SIG-M5 treated with dmso at 0.1 percent for 504 hours (cell line): Measurements from ENCODE around the gene SCN11A.

Experiments used
- DNase-seq: peaks from one replicate; lab custom pipeline; 2025; ENCODE audit not compliant: unreplicated experiment; lab: John Stamatoyannopoulos, UW

Gene SCN11A

DNA sequence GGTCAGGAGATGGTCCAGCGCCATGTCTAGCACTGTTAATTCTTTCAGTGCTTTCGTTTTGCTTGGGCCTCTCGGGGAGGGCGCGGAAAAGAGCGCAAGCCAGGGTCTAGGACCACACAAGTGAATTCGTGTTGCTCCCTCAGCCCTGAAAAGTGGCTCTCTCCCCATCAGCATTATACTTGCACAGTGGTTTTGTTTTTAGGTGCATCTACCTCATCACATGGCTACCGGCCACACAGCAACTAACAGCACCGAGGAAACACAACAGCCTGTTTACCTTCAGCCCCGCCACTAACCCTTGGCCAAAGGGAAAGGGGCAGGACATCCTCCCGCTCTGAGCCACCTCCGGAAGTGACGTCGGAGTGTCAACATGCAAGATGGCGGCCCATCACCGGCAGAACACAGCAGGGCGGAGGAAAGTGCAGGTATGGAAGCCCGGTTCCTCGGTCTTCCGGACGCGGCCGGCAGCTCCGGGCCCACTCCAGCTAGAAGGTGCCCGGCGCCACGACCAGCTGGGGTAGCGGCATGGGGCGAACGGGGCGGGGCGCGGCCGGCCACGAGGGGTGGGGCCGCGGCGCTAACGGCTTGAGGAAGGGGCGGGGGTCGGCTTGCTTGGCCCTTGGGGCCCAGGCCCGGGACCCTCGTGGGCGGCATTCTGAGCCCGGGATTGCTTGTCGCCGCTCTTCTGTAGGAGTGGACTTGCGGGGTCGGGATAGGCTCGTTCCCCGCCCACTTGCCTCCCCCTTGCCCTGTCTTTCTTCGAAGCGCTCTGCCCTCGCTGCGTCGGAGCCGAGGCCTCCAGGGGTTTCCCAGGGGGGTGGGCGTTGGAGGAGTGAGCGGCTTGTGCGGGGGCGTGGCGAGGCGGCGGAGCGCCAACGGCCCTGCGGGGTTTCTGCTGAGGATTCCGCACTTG lies at the start of gene SCN11A, which contains the start of gene WDR48:
TSS of gene SCN11A (minus strand) at position 296 of the 913 bp plus-strand sequence. CDS start 101,582 bp downstream, outside the sequence.
TSS of gene WDR48 (plus strand) at position 368 of the 913 bp plus-strand sequence. CDS start at position 378, 10 bp downstream.
- peak; percentile 88 for DNase-seq

DNA sequence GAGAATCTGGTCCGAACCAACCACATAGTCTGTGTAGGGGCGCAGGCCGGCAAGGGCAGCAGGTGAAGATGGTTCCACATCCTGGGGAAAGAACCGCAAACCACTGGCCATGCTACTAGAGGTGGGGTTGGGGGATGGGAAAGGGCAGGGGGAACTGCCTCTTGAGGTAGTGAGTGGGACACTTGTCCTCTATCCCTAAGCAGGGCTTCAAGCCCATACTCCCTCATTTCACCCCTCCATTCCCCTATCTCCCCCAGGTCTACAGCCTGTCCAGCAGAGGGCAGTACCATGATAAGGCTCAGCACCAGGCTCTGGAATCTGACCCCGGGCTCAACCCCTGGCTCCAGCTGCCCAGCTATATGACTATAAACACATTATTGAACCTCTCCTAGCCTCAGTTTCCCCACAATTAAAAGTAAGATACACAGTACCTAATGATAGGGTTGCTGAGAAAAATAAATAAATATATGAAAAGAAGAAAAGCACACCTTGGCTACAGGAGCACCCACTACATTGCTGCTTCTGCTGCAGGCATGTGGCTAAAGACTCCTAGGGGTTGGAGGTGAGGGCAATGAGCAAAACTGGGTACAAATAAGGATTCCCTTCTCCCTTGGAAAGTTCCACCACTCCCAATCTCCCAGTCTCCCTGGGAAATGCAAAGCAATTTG lies 49.4 kb upstream of the SCN11A start:
- DNase-seq, result peak; percentile 50

DNA sequence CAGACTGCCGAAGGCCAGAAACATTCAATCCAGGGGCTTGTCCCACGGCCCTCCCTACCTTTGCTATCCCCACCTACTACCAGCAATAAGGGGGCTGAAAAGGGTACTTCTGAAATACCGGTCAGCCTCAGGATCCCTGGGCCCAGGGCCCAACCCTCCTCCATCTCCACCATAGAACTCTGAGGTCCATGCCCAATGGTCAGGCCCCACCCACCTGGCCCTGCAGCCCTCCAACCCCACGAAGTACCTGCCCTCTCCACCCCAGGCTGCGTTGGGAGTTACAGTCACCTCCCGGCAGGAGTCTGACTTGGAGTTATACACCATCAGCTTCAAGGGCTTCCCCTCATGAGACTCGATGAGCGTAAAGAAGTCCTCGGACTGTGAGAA lies 48.7 kb upstream of the SCN11A start:
- DNase-seq, result no peak

DNA sequence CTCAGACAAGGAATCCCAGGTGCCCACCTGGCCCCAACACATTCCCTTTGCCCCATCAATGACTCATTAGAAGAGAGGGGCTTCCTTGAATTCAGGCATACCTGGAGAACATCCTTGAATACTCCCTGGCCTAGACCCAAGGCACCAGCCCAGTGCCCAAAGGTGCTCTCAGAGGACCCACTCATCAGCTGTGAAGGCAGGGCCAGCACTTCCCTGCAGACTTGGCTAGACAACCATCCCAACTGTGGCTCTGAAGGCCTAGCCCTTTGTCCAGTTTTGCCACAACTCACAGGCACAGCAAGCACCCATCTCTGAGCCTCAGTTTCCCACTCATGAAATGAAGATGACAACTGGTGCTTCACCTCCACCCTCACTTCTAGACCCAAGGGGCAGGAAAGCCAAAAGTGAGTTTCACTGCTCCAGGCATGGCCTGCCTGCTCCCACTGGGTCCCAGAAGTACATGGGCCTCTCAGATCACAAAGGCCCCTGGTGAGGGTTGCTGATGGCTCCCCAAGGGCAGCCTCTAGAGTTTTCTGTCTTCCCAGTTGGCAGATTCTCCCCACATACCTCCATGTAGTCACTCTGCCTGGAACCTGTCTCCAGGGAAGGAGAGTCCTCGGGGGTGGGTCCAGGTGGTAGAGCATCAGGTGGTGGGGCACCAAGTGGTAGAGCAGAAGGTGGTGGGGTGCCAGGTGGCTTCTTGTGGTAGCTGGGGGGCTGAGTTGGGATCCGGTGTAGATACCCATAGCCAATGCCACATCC lies 48.2 kb upstream of the SCN11A start:
- DNase-seq, result no peak

DNA sequence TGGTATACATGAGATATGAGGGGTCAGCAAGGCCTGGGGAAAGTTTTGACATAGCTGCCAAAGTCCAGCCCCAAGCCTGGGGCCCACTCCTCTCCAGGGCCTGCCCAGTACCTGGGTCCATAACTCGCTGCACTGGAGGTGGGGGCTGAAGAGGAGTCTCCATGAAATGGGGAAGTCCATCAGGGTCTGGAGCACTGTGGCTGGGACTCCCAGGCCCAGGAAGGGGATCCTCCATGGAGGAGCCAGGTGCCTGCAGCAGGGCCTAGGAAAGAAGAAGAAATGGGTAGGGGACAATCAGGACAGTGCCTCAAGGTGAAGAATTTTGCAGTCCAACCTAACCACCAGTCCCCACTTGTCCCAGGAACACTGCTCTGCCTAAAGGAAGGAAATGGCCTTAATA lies 47.5 kb upstream of the SCN11A start:
- no peak for DNase-seq

DNA sequence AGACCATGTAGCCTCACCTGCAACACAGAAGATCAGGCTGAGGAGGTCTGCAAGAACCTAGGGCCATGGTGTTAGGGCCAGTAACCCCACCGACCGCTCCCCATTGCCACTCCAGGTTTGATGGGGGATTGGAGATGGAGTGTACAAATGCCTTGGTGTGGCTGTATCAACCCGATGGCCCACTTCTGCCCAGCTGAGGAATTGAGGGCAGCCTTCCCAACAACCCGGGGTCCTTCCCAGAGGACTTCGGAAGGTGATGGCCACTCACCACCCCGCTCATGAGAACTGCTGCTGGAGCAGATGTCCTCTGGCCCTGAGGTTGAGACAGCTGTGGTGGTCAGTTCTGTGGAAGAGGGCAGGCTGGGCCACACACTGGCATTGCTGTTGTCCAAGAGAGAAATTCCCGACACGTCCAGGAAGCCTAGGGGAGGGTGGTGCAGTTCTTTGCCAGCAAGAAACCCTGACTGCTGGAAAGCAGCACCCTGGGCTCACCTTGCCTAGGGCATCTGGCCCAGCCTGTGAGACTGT lies 46.8 kb upstream of the SCN11A start:
- no peak for DNase-seq

DNA sequence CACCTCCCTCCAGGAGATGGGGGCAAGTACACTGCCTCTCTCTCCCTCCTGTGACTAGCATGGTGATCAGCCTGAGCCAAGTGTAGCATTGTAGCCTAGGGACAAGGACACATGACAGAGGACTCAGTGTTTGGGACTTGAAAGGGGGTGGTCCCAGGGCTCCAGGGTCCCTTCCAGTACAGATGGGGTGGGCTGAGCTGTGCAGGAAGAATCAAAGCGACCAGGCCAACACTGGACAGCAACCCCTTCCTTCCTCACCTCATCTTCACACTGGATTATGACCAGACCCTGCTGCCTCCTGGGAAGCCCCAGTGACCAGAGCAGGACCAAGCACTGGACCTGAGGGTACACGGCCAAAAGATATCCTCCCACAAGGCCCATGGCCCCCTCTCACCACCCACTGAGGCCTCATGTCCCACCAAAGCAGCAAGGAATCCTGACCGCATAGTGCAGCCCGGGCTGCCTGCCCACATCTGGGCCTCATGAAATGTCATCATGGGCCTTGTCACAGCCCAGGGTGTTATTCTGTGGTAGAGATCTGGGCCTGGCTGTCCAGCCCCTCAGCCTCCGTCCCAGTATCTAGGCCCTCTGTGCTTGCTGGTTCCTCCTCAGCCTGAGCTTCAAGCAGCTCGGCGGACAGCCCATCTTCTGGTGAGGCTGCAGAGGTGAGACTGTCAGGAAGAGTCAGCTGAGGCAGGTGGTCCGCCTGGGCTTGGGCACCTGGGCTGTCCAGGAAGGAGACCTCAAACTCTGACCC lies 46.1 kb upstream of the SCN11A start:
- no peak for DNase-seq

DNA sequence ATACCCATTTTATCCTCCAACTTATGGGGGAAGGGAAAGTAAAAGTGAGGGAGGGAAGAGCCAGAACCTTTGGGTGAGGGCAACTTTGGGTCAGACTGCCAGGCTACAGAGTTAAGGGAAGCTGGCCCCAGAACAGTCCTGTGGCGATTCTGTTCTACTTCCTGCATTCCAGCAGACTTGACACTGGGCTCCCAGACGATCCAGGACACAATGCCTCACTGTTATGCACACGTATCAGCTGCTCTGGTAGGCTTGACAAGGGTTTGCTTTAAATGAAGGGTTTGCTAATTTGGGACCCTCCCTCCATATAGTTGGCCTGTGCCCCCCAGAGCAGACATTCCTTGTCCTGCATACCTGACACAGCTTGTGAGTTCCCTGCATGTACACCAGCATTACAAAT lies 45.0 kb upstream of the SCN11A start:
- DNase-seq, result no peak

DNA sequence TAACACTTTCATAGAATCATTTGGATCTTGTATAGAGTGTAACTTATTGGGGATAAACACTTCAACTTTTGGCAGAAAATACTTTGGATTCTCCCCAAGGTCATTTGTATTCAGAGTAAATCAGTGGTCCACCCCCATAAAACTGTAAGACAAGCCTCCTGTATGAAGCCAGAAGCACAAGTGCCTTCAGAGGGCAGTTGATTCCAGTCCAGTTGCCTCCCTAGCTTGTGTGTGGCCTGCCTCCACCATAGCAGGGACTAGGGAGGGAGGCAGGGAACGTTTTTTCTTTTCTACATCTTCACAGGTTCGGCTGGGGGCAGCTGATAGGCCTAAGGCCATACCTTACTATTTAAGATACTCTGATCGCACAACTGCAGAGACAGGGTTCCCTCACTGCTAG lies 44.0 kb upstream of the SCN11A start:
- no peak for DNase-seq

DNA sequence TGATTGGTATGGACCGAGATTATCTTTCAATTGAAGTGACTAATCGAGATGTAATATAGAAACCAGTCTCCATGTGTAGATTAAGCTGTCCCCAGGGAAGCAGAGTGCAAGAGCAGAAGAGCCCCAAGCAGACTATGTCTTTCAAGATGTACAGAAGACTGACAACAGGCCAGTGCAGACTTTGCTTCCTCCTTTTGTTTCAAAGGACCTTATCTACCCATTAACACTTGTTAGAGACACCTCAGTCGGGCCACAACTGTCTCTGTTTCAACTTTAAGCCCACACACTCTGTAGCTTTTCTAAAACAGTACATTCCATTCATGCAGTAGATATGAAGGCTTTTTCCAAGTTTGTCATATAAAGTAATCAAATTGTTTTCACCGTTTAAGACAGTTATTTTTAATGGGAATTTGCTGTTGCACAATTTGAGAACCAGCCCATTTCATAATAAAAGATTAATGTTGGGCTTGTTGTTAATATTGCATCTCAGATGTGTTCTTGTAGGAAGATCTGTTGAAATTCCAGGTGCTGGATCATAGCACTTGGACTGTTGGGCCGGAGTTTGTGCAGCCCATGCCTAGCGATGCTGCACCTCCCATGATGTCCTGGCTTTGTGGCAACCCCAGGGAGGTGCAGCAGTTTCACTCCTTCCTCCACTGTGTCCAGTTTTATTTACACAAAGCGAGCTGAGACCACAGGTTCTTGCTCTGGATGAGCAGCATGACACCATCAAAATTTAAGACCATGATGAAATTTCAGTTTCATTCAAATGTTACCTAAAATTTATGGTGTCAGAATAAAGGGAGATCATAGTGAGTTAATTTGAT lies 43.3 kb upstream of the SCN11A start:
- no peak for DNase-seq

DNA sequence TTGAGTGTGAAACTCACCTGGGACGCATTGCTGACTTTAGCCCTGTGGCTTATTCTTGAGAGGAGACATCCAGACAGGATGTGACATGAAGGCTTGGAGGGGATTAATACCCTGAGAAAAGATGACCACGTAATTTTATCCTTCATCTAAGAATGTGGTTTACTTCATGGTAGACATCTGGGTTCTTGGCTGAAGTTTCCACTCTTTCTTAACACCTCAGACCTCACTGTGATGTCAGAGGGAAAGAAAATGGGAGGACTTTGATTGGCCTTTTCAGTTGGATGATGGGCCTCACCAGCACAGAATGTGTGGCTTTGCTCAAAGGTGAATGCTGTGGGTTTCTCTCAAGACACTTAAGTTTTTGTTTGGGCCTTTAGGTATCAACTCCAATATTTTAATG lies 39.2 kb upstream of the SCN11A start:
- no peak for DNase-seq

DNA sequence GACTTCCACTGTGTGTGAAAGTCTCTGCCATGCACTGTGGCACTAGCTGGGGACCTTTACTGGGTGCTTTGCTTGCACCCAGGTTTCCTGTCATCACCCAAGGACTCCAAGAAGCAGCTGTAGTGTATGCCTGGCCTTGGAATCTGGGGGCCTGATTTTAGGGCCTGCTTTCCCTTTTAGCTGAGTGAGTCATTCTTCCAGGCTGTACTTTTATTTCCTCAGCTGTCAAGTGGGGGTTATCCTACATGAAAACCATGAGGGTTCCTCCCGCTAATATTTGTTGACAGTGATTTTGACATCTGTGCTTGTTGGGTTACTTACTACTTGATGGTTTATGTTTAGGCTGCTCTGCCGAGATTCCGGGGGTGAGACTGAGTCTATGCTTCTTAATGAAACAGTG lies 37.1 kb upstream of the SCN11A start:
- no peak for DNase-seq

DNA sequence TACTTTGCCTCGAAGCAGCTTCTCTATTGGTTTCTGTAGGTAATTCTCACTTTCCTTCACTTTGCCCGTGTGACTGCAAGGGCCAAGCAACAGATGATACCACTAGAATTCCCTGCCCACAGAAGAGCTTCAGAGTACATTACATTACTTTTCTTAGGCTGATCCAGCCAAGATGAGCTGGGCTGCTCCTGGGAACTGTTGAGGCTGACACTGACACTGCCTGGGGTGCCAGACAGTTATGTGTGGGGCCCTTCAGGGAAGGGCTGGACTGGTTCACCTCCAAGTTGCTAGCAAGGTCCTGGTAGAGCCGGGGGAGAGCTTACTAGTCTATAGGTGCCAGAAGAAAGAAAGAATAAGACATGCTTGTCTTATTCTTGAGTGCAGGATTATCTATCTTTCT lies 36.7 kb upstream of the SCN11A start:
- DNase-seq, result no peak

DNA sequence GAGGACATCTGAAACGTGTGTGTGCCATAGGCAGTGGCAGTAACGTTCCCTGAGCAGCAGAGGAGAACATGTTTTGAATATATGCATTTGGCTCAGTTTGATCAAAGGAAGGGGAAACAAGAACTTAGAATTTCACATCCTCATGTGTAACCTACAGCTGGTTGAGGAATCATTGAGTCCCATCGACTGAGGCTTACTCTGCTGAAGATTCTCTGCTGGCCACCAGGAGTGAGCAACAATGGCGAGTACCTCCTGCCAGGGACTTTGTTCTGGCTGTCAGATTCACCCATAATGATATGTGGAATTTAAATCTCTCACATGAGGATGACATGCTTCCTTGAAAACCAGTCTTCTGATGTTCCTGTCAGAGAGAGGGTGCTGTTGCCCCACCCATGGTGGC lies 34.4 kb upstream of the SCN11A start:
- no peak for DNase-seq

DNA sequence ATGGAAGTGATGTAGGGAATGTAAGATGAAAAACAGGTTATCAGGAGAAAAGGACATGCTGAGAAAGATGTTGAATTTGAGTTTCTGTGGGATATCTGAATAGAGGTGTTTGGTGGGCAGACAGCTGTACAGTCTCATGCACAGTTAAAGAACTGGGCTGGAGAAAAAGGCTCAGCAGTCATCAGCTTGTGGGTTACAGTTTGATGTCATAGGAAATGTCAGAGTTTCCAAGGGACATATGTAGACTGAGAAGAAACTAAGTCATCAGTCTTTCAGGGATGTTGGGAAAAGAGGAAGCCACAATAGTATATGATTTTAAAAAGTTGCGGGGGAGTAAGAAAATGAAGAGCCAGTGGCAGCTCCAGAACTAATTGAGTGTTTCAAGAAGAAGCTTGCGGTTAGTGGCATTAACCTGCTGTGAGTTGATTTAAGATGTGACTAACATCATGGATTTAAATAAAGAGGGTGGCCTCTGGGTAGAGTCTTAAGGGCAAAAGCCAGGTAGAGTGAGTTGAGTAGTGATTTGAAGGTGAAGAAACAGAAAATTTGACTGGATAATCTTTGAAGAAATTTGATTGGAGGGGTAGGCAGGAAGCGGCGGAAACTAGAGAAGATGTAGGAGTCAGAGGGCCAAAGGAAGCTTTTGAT lies 31.0 kb upstream of the SCN11A start:
- no peak for DNase-seq

DNA sequence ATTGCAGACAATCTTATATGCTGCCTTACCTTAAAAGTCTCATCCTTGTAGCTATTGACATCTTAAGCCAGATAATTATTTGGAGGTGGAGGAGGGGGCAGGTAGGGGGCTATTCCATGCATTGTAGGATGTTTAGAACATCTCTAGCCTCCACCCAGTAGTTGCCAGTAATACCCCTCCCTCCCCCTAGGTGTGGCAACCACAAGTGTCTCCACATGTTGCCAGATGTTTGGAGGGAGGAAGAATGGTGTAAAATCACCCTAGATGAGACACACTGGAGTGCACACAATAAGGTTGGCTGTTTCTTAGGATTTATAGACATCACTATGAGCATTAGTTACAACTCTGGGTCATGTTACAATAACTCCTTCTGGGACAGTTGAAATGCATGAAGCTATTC lies 28.3 kb upstream of the SCN11A start:
- no peak for DNase-seq

DNA sequence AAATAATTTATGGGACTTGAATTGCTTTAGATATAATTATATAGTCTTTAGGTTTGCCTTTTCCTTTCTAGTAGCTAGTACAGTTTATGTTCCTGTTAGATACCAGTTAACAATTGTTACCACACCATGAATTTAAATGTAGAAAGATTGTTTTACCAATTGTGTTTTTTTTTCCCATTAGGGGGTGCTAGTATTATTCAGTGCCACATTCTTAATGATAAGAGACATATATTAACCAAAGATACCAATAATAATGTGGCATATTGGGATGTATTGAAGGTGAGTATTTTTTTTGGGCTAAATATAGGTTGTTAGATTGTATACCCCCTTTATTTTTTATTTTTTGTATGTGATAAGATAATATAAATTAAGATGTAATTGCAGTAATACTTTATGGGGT lies 27.8 kb upstream of the SCN11A start:
- no peak for DNase-seq

DNA sequence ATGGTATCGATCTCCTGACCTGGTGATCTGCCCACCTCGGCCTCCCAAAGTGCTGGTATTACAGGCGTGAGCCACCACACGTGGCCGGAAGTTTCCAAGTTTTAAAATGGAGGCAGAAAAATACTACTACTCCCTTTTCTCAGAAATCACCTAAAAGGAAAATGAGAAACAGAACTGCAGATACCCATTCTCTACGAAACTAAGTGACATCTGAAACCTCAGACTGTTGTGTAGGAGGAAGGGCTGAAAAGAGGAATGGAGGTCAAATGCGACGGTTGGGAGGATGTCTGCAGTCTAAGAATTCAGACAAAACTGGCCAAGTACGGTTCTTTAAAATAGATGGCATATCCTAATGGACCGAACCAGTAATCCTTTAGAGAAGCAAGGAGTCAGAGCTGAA lies 24.2 kb upstream of the SCN11A start:
- DNase-seq, result no peak

DNA sequence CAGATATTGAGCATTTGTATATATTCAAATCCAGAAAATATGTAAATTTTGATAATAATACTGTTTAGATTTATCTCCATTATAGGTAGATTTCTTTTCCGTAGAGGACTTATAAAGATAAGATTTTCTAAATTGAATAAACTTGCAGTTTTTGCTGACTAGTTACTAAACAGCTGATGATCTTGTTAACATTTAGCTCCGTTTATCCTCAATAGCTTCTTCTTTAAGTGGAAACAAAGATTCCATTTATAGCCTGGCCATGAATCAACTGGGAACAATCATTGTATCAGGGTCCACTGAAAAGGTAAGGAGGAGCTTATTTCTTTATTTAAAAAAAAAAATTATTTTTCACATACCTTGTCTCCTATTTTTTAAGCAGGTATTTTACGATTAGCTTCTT lies 16.8 kb upstream of the SCN11A start:
- no peak for DNase-seq
